Kidney epithelial cell (primary cell): Measurements from ENCODE around the gene RPL13A. TPM values are rescaled to one million over a fixed set of nuclear protein-coding genes. Genes with fewer than 3 reads are reported as not detected.
A peak's percentile ranks its signal among the peaks of the same experiment; 100 is the strongest.
"Not testable (repeated sequence)": the region's sequence is repeated elsewhere in the genome, so short reads cannot be mapped to it uniquely, and the experiment has no call there.

Experiments
- DNase-seq: peaks from one replicate; pipeline ENCODE4 v3.0.0-alpha.2; 2010; ENCODE audit warnings: low read depth
- H3K27me3 ChIP-seq: 2 replicates; pipeline ENCODE4 v1.6.0; 2011; ENCODE audit warnings: low read length; ENCODE audit not compliant: control insufficient read depth, insufficient read depth
- H3K36me3 ChIP-seq: 2 replicates; pipeline ENCODE4 v1.5.1; 2011; ENCODE audit warnings: low read length; ENCODE audit not compliant: control insufficient read depth, insufficient read depth
- H3K4me3 ChIP-seq: 2 replicates; pipeline ENCODE4 v1.5.1; 2011; ENCODE audit warnings: low read depth, mild to moderate bottlenecking, control low read depth, low read length
- total RNA-seq: library from RNA; depleted of rRNA; stranded (reverse); fragments of >200 nt; gene quantifications from 2 replicates; pipeline ENCODE4 v1.2.3, GENCODE V29; 2015
- TF ChIP-seq, protein P1 (sequence below): IDR thresholded peaks from 2 replicates; pipeline ENCODE4 v1.5.1; 2011; ENCODE audit warnings: mild to moderate bottlenecking, moderate library complexity, low read length, control low read depth, inconsistent platforms; ENCODE audit not compliant: insufficient read depth, poor library complexity, severe bottlenecking

RPL13A gene
- total RNA-seq, 1 donor from 2014 or later: 2,967 TPM

DNA sequence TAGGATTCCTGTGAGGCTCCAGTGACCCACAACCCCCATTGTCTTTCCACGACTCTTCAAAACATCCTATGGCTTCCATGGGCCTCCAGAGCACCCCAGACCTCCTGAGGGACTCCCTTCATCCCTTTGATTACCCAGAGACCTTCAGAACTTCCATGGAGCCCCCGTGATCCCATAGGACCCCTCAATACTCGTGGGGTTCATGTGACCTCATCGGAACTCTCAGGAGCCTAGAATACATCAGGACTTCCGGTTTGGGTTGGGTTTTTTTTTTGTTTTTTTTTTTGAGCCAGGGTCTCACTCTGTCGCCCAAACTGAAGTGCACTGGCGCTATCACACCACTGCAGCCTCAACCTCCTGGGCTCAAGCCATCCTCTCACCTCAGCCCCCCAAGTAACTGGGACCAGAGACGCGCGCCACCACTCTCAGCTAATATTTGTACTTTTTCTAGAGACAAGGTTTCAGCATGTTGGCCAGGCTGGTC, 33.6 kb upstream of the RPL13A start:
- H3K27me3 ChIP-seq: no peaks in the 10 kb centered on the region
- TF ChIP-seq, protein P1, sequence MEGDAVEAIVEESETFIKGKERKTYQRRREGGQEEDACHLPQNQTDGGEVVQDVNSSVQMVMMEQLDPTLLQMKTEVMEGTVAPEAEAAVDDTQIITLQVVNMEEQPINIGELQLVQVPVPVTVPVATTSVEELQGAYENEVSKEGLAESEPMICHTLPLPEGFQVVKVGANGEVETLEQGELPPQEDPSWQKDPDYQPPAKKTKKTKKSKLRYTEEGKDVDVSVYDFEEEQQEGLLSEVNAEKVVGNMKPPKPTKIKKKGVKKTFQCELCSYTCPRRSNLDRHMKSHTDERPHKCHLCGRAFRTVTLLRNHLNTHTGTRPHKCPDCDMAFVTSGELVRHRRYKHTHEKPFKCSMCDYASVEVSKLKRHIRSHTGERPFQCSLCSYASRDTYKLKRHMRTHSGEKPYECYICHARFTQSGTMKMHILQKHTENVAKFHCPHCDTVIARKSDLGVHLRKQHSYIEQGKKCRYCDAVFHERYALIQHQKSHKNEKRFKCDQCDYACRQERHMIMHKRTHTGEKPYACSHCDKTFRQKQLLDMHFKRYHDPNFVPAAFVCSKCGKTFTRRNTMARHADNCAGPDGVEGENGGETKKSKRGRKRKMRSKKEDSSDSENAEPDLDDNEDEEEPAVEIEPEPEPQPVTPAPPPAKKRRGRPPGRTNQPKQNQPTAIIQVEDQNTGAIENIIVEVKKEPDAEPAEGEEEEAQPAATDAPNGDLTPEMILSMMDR: no peak
- no peaks in the 10 kb centered on the region for H3K36me3 ChIP-seq
- no peak for DNase-seq
- H3K4me3 ChIP-seq: peak overlapping the region; percentile 83

DNA sequence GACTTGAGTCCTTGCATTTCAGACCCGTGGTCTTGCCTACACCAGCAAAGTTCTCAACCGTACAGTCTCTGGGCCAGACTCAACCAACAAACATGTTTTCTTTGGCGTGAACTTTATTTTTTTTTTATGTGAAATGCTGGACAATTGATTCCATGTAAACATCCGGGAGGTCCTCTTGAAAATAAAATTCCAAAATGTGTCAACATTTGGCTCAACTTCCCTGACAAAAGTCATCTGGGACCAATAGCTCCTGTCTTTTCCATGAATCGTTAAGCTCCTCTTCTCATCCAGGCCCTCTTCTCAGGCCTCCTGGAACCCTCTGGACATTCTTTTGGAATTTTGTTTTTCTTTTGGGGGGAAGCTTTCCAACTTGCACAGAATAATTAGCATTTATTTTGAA, 31.6 kb upstream of the RPL13A start:
- no peaks in the 10 kb centered on the region for H3K36me3 ChIP-seq
- TF ChIP-seq, protein P1: no peak
- no peak for DNase-seq
- no peak overlapping the region for H3K4me3 ChIP-seq
- H3K27me3 ChIP-seq: no peaks in the 10 kb centered on the region

DNA sequence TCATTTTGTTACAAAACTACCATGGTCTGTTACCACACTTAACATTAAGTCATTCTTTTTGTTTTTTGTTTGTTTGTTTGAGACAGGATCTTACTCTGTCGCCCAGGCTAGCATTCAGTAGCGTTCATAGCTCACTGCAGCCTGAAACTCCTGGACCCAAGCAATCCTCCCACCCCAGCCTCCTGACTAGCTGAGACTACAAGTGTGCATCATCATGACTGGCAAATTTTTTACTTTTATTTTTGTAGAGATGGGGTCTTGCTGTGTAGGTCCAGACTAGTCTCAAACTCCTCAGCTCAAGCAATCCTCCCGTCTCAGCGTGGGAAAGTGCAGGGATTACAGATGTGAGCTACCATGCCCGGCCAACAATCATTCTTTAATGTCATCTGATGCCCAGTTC, 31.1 kb upstream of the RPL13A start:
- DNase-seq: no peak
- Histone ChIP-seq H3K4me3 (no peak overlapping the region), H3K36me3 (no peaks in the 10 kb centered on the region), H3K27me3 (no peaks in the 10 kb centered on the region)
- TF ChIP-seq, protein P1: no peak

DNA sequence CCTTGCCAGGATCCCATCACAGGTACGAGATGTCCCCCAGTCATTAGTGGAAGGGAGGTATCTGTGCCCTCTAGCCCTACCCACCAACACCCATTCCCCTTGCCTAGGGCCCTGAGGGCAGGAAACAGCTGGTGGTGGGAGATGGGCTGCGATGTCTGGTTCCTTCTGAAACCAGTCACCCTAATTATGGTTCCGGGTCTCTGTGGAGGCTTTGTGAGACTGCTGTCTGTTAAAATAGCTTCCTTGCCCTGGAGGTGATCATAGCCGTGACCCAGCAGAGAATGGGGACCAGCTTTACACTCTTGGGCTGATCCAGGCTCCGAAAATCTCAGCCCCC, 28.9 kb upstream of the RPL13A start:
- H3K36me3 ChIP-seq: no peaks in the 10 kb centered on the region
- TF ChIP-seq, protein P1: no peak

DNA sequence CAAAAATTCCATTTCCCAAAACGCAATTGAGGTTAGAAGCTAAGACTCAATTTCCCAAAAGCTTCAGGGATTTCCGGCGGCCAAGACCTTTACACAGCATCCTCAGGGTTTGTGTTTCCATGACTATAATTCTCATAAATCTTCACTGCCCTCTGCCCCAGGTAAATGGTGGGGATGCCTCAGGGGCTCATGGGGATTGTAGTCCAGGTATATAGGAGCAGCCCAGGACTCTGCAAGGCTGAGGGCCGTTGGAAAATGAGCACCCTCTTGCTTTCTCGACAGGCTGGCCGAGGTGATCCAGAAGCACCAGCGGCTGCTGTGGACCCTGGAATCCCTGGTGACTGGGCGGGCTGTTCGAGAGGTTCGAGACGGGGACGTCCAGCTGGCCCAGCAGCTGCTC, 28.0 kb upstream of the RPL13A start:
- DNase-seq: no peak
- TF ChIP-seq, protein P1: no peak
- Histone ChIP-seq H3K27me3 (no peaks in the 10 kb centered on the region), H3K4me3 (no peak overlapping the region), H3K36me3 (no peaks in the 10 kb centered on the region)

More for the DNA sequence above, 28.9 kb upstream of the RPL13A start:
- no peak overlapping the region for H3K4me3 ChIP-seq
- no peak for DNase-seq
- no peaks in the 10 kb centered on the region for H3K27me3 ChIP-seq

DNA sequence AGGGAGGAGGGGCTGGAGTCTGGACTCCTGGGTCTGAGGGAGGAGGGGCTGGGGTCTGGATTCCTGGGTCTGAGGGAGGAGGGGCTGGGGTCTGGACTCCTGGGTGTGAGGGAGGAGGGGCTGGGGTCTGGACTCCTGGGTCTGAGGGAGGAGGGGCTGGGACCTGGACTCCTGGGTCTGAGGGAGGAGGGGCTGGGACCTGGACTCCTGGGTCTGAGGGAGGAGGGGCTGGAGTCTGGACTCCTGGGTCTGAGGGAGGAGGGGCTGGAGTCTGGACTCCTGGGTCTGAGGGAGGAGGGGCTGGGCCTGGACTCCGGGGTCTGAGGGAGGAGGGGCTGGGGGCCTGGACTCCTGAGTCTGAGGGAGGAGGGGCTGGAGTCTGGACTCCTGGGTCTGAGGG, 26.3 kb upstream of the RPL13A start:
- H3K4me3 ChIP-seq, DNase-seq, H3K27me3 ChIP-seq, H3K36me3 ChIP-seq: not testable (repeated sequence)

DNA sequence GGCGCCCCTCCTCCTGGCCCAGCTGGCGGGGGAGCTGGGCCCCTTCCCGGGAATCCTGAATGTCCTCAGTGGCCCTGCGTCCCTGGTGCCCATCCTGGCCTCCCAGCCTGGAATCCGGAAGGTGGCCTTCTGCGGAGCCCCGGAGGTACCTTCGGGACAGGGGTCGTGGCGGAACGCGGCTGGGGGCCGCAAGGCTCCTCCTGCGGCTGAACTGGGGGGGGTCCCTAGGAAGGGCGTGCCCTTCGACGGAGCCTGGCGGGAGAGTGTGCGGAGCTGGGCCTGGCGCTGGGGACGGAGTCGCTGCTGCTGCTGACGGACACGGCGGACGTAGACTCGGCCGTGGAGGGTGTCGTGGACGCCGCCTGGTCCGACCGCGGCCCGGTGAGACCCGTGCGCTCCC, 25.8 kb upstream of the RPL13A start:
- Histone ChIP-seq H3K4me3 (no peak overlapping the region), H3K36me3 (no peaks in the 10 kb centered on the region), H3K27me3 (no peaks in the 10 kb centered on the region)
- DNase-seq: no peak
- TF ChIP-seq, protein P1: no peak
